K562 (cell line): ENCODE data around the gene PIH1D1. TPM values are rescaled to one million over a fixed set of nuclear protein-coding genes. Genes with fewer than 3 reads are reported as not detected.

Experiments
- ATAC-seq: fragments of 200-7000 bp; cut with Tn5 transposase; 3 replicates; pipeline ENCODE4 v1.9.1; 2020; ENCODE audit warnings: moderate library complexity
- BruUV-seq: library from RNA; stranded (reverse); fragments of 400-500 nt; replicated peaks from 2 replicates; lab custom pipeline; 2021; lab: Mats Ljungman, UMichigan
- CTCF ChIA-PET: fragments of 300-600 bp; formaldehyde crosslinking; extraction: SDS; loops from one replicate; lab custom pipeline; 2021; ENCODE audit warnings: low intra/inter-chr PET ratio; lab: Yijun Ruan, JAX
- POLR2A ChIA-PET: fragments of 300-600, 350-650 bp; sonication (Branson Sonifier 250); formaldehyde crosslinking; extraction: SDS; loops from one replicate; lab custom pipeline; 2021; ENCODE audit warnings: antibody characterized with exemption, inconsistent platforms; lab: Yijun Ruan, JAX
- DNase-seq, 4 experiments: peaks; one replicate each; pipeline versions ENCODE4 v3.0.0 to v3.0.0-alpha.2; 2011 to 2018; ENCODE audit warnings: low spot score in 3 of 4, mixed read lengths in 3 of 4; ENCODE audit errors: extremely low read depth in 1 of 4
- FAIRE-seq: peaks from 2 replicates; lab custom pipeline; 2011; peaks lifted over from hg19 to GRCh38; lab: Jason Lieb, UNC
- H2AFZ ChIP-seq: 2 replicates; pipeline ENCODE4 v1.6.0; 2011; ENCODE audit warnings: low read depth, low read length, control low read depth, inconsistent platforms
- H3K27ac ChIP-seq: fragments of 200-600 bp; 3 replicates; pipeline ENCODE4 v1.8.0; 2011; ENCODE audit warnings: low read depth, mild to moderate bottlenecking, control low read depth, inconsistent platforms, low read length, moderate library complexity, mixed read lengths; ENCODE audit errors: extremely low read depth
- H3K27me3 ChIP-seq, 2 experiments: fragments of 300-600 bp in 1 of 2; 2 replicates in 1 of 2; 3 replicates in 1 of 2; pipeline versions ENCODE4 v1.6.0 to v1.8.0; 2011; ENCODE audit warnings: inconsistent platforms in 2 of 2, low read length in 2 of 2, mild to moderate bottlenecking in 1 of 2, mixed read lengths in 1 of 2, moderate library complexity in 1 of 2; ENCODE audit not compliant: control insufficient read depth in 2 of 2, insufficient read depth in 2 of 2
- H3K36me3 ChIP-seq: fragments of 300-600 bp; 3 replicates; pipeline ENCODE4 v1.8.0; 2011; ENCODE audit warnings: mild to moderate bottlenecking, low read length, inconsistent platforms; ENCODE audit not compliant: control insufficient read depth, insufficient read depth
- H3K4me1 ChIP-seq, 2 experiments: fragments of 200-600 bp in 1 of 2; replicated peaks in 1 of 2; 2 replicates in 1 of 2; 3 replicates in 1 of 2; pipeline versions ENCODE4 v1.5.1 to v1.8.0; 2011; ENCODE audit warnings: inconsistent platforms in 2 of 2, low read length in 2 of 2, mild to moderate bottlenecking in 1 of 2, mixed read lengths in 1 of 2, moderate library complexity in 1 of 2; ENCODE audit not compliant: control insufficient read depth in 2 of 2, insufficient read depth in 2 of 2
- H3K4me2 ChIP-seq: 2 replicates; pipeline ENCODE4 v1.6.1; 2011; ENCODE audit warnings: low read length, control low read depth, inconsistent platforms, mixed read lengths; ENCODE audit not compliant: insufficient read depth
- H3K4me3 ChIP-seq: fragments of 200-600 bp; sonication (generic), shearing (Covaris generic); 2 replicates; pipeline ENCODE4 v1.5.1; 2016; ENCODE audit warnings: control low read depth, inconsistent platforms
- H3K79me2 ChIP-seq: fragments of 200-600 bp; 3 replicates; pipeline ENCODE4 v1.8.0; 2011; ENCODE audit warnings: low read length, inconsistent platforms; ENCODE audit not compliant: control insufficient read depth, insufficient read depth
- H3K9ac ChIP-seq, 2 experiments: 2 replicates each; pipeline versions ENCODE4 v1.6.0 to v1.6.1; 2011; ENCODE audit warnings: low read depth in 2 of 2, low read length in 2 of 2, control low read depth in 1 of 2, inconsistent platforms in 1 of 2, mild to moderate bottlenecking in 1 of 2, mixed read lengths in 1 of 2; ENCODE audit not compliant: insufficient read depth in 1 of 2
- H3K9me1 ChIP-seq: one replicate; pipeline ENCODE4 v1.6.0; 2011; ENCODE audit warnings: inconsistent platforms, mild to moderate bottlenecking, low read length, moderate library complexity; ENCODE audit not compliant: control insufficient read depth, insufficient read depth
- H3K9me3 ChIP-seq: replicated peaks from 2 replicates; pipeline ENCODE4 v1.5.1; 2011; ENCODE audit warnings: low read depth, low read length, inconsistent platforms; ENCODE audit not compliant: control insufficient read depth, insufficient read depth
- H4K20me1 ChIP-seq: replicated peaks from 2 replicates; pipeline ENCODE4 v1.6.1; 2011; ENCODE audit warnings: low read length, inconsistent platforms, mixed read lengths; ENCODE audit not compliant: control insufficient read depth, insufficient read depth
- ARID3A ChIP-seq: IDR thresholded peaks from 2 replicates; pipeline ENCODE4 v1.6.1; 2012; ENCODE audit warnings: low read depth, low read length, improper control_type of control experiment, borderline replicate concordance
- BRD4 ChIP-seq: fragments of 200-600 bp; sonication (generic); IDR thresholded peaks from 2 replicates; pipeline ENCODE4 v1.6.1; 2017; ENCODE audit warnings: inconsistent platforms
- GTF2A2 ChIP-seq: IDR thresholded peaks from 2 replicates; pipeline ENCODE4 v1.6.1; 2016; ENCODE audit warnings: mild to moderate bottlenecking, missing genetic modification characterization, missing compliant biosample characterization
- HBP1 ChIP-seq: fragments of 450-650 bp; formaldehyde crosslinking; IDR thresholded peaks from 2 replicates; pipeline ENCODE4 v1.4.0; 2022; ENCODE audit warnings: missing genetic modification characterization
- HOXB6 ChIP-seq: fragments of 250-450 bp; sonication (Bioruptor Pico); IDR thresholded peaks from 2 replicates; pipeline ENCODE4 v1.5.1; 2022; ENCODE audit warnings: mild to moderate bottlenecking, borderline replicate concordance
- KAT7 ChIP-seq: sonication (generic); formaldehyde crosslinking; IDR thresholded peaks from 2 replicates; pipeline ENCODE4 v1.8.0; 2022; ENCODE audit warnings: missing genetic modification reagents, mild to moderate bottlenecking, borderline replicate concordance
- NFIX ChIP-seq: fragments of 250-450 bp; sonication (Bioruptor Pico); IDR thresholded peaks from 2 replicates; pipeline ENCODE4 v1.4.0; 2020; ENCODE audit warnings: low read depth, mild to moderate bottlenecking, moderate library complexity
- RCOR1 ChIP-seq, 2 experiments: IDR thresholded peaks; 2 replicates each; pipeline ENCODE4 v1.6.1; 2012; ENCODE audit warnings: low read depth in 2 of 2, low read length in 2 of 2, borderline replicate concordance in 1 of 2, improper control_type of control experiment in 1 of 2
- SIN3A ChIP-seq, 2 experiments: fragments of 150-350 bp in 1 of 2; IDR thresholded peaks; 2 replicates each; pipeline ENCODE4 v1.6.1; 2011 to 2016; ENCODE audit warnings: borderline replicate concordance in 2 of 2, low read depth in 2 of 2, low read length in 2 of 2, mild to moderate bottlenecking in 2 of 2, moderate library complexity in 2 of 2; ENCODE audit not compliant: control insufficient read depth in 1 of 2
- ZBTB11 ChIP-seq, 3 experiments: fragments of 200-800 bp in 1 of 3; fragments of 250-450 bp in 1 of 3; fragments of 450-650 bp in 1 of 3; sonication (Bioruptor Pico) in 1 of 3; sonication (Bioruptor generic) in 1 of 3; formaldehyde crosslinking in 1 of 3; IDR thresholded peaks; 2 replicates each; pipeline versions ENCODE4 v1.6.1 to v1.8.0; 2016 to 2022; ENCODE audit warnings: mild to moderate bottlenecking in 2 of 3, missing genetic modification characterization in 2 of 3, missing compliant biosample characterization in 1 of 3, moderate library complexity in 1 of 3
- WGBS: fragments of 100-300 bp; shearing (Covaris generic); methylation state at CpG from one replicate; pipeline ENCODE4 v1.1.6; 2016; ENCODE audit warnings: low coverage, mixed read lengths; ENCODE audit not compliant: insufficient coverage; ENCODE audit errors: missing lambda C conversion rate; 5-methylcytosine and 5-hydroxymethylcytosine counted together
- in situ Hi-C: fragments of 300-500 bp; cut with MboI; formaldehyde crosslinking; loops from 4 replicates; pipeline ENCODE4 v1.15.0; 2018; ENCODE audit warnings: inconsistent platforms, mixed read lengths
- intact Hi-C: fragments of 100-400 bp; cut with micrococcal nuclease; formaldehyde crosslinking; loops from 2 replicates; pipeline ENCODE4 v1.14.2; 2022
- polyA plus RNA-seq, 8 experiments: library from polyadenylated mRNA; depleted of rRNA in 4 of 8; stranded (reverse) in 5 of 8; unstranded in 3 of 8; fragments of >200 nt; fragmentation: Nextera tagmentation in 2 of 8; fragmentation: Illumina TruSeq in 1 of 8; extraction: Ambion mirVana in 2 of 8; extraction: Trizol in 1 of 8; gene quantifications; 2 replicates each; pipeline versions ENCODE4 v1.2.1 to v1.2.3, GENCODE V29; 2011 to 2014; ENCODE audit warnings: inconsistent platforms in 1 of 8, missing spikeins in 1 of 8
- total RNA-seq, 7 experiments: library from RNA; depleted of rRNA in 6 of 7; stranded (reverse); fragments of >200 nt in 6 of 7; fragmentation: Illumina TruSeq in 2 of 7; extraction: Trizol in 2 of 7; gene quantifications; 2 replicates each; pipeline versions ENCODE4 v1.2.1 to v1.2.3, GENCODE V29; 2011 to 2021; ENCODE audit warnings: low replicate concordance in 1 of 7

Gene PIH1D1
- total and polyA plus RNA-seq, 9 of the 15 experiments (the other 6 are each of a cell fraction or from before 2014, with no cell fraction given): 26.5 to 224 (median 137) TPM

GRCh38 chr19:49496574-49497008, 45.0 kb upstream of the PIH1D1 start:
- H3K27me3 ChIP-seq: no peaks in the 10 kb centered on the region
- DNase-seq: no peak
- H2AFZ ChIP-seq: 0 out of 2 replicates have a peak overlapping the region, but pooled peaks have one; percentile 1
- in situ Hi-C loops: loop anchor here (10.0 kb wide), 1 partner anchor 378 kb away; the partner anchor contains the start of genes AKT1S1 and TBC1D17
- peak overlapping the region; percentile 89 for H3K4me3 ChIP-seq
- H3K9me1 ChIP-seq: peaks cover 7% of the 10 kb centered on the region
- peaks cover 32% of the 10 kb centered on the region for H4K20me1 ChIP-seq
- TSS peak; percentile 43 for BruUV-seq
- CTCF ChIA-PET: interaction anchor here (1.1 kb wide), 1 partner anchor 73 kb away, joined by 3 read pairs; no protein-coding TSS in a partner anchor
- peak overlapping the region; percentile 94 for H3K27ac ChIP-seq
- no peak for FAIRE-seq
- intact Hi-C loops: loop anchor here (1.0 kb wide), 1 partner anchor 270 kb away; no protein-coding TSS in a partner anchor
- H3K9me3 ChIP-seq: no peaks in the 10 kb centered on the region
- WGBS: 0% methylated on average over 9 of the region's 11 CpGs
- peaks cover 50% of the 10 kb centered on the region for H3K36me3 ChIP-seq
- H3K4me2 ChIP-seq: peak overlapping the region; percentile 97
- POLR2A ChIA-PET: interaction anchor here (0.6 to 2.7 kb wide), 14 partner anchors 9 to 221 kb away, joined by 3 to 20 read pairs (median 6); partner anchors contain the start of genes NOSIP, PRMT1, RCN3 and RPL13A
- peaks cover 33 to 42% of the 10 kb centered on the region in 2 experiments; a peak in 4 of 5 replicates for H3K4me1 ChIP-seq
- H3K79me2 ChIP-seq: peaks cover 35% of the 10 kb centered on the region
- H3K9ac ChIP-seq: peak overlapping the region; percentile 96 to 99
- ATAC-seq: no peak
- TF ChIP-seq RCOR1 (IDR thresholded peaks at IDR 0.05; ENCODE audit: borderline replicate concordance in 1 of 2, low read depth in 2 of 2, low read length in 2 of 2) (no peak), ARID3A (0 out of 2 replicates have a peak, but pooled peaks have one; percentile 33), NFIX (no peak), HOXB6 (CRISPR knock-in tag) (no peak), HBP1 (CRISPR knock-in tag) (no peak; the same call in 1 of the 2 replicates), ZBTB11 (CRISPR knock-in tag; IDR thresholded peaks at IDR 0.05) (peak in 1 of 3 experiments; percentile 48; a peak in 1 of 6 replicates), BRD4 (peak; percentile 46; the same call in 1 of the 2 replicates), SIN3A (IDR thresholded peaks at IDR 0.05; ENCODE audit: borderline replicate concordance in 2 of 2, control insufficient read depth in 1 of 2, low read depth in 2 of 2, low read length in 2 of 2) (peak in 1 of 2 experiments; percentile 73; a peak in 1 of 4 replicates), KAT7 (CRISPR knock-in tag) (0 out of 2 replicates have a peak, but pooled peaks have one; percentile 22), GTF2A2 (tag) (peak; percentile 51; the same call in 1 of the 2 replicates)
